ENCODE results near the gene TACR2. TPM values are rescaled to one million over a fixed set of nuclear protein-coding genes. Genes with fewer than 3 reads are reported as not detected.

The TACR2 gene
- total RNA-seq, 1 donor from 2014 or later: 0.60 TPM

Other genes with a start within 250 kb of the TACR2 start
- gene SUPV3L1, start 236.7 kb downstream of the TACR2 start, total RNA-seq: 13.1 and 20.8 TPM in 2 replicates
- under 0.01 TPM in 1 of 2 replicates, not detected in the other for gene HKDC1, start 196.6 kb downstream of the TACR2 start, total RNA-seq
- 86.7 and 93.3 TPM in 2 replicates for gene HK1, start 138.4 kb downstream of the TACR2 start, total RNA-seq
- gene TSPAN15, start 34.5 kb upstream of the TACR2 start, total RNA-seq: 49.2 and 118 TPM in 2 replicates
- not detected in 2 replicates for gene NEUROG3, start 156.5 kb upstream of the TACR2 start, total RNA-seq
- 0.20 and 0.22 TPM in 2 replicates for gene FAM241B, start 213.3 kb upstream of the TACR2 start, total RNA-seq

Measured in lung microvascular endothelial cell (primary cell).